GM12878 (cell line): Measurements from ENCODE around the gene DIAPH1.

ENCODE experiments used
- DPF2 ChIP-seq: fragments of 450-650 bp; IDR thresholded peaks from 2 replicates; pipeline ENCODE4 v1.6.1; 2017; ENCODE audit warnings: mild to moderate bottlenecking
- MXI1 ChIP-seq: fragments of 150-350 bp; IDR thresholded peaks from 2 replicates; pipeline ENCODE4 v1.6.1; 2011; ENCODE audit warnings: low read depth, mild to moderate bottlenecking, inconsistent platforms, low read length, improper control_type of control experiment
- POLR2A ChIP-seq: IDR thresholded peaks from 2 replicates; pipeline ENCODE4 v1.6.1; 2011; ENCODE audit warnings: low read depth, mild to moderate bottlenecking, low read length
- POLR2AphosphoS5 ChIP-seq: IDR thresholded peaks from 2 replicates; pipeline ENCODE4 v1.6.1; 2011; ENCODE audit warnings: mild to moderate bottlenecking, low read length, inconsistent platforms
- SMAD5 ChIP-seq: IDR thresholded peaks from 2 replicates; pipeline ENCODE4 v1.6.1; 2016; ENCODE audit warnings: antibody characterized with exemption, low read depth
- TCF12 ChIP-seq: IDR thresholded peaks from 2 replicates; pipeline ENCODE4 v1.6.1; 2011; ENCODE audit warnings: low read depth, mild to moderate bottlenecking, low read length
- TF ChIP-seq, protein P1 (sequence below), 3 experiments: IDR thresholded peaks in 2 of 3; conservative IDR thresholded peaks in 1 of 3; 2 replicates each; pipeline ENCODE4 v1.5.1; 2011; ENCODE audit warnings: low read depth in 3 of 3, low read length in 3 of 3, mild to moderate bottlenecking in 3 of 3, control low read depth in 2 of 3, moderate library complexity in 2 of 3, inconsistent platforms in 1 of 3, mixed read lengths in 1 of 3; ENCODE audit not compliant: control insufficient read depth in 2 of 3, insufficient read depth in 1 of 3; ENCODE audit errors: extremely low read depth in 1 of 3

DNA sequence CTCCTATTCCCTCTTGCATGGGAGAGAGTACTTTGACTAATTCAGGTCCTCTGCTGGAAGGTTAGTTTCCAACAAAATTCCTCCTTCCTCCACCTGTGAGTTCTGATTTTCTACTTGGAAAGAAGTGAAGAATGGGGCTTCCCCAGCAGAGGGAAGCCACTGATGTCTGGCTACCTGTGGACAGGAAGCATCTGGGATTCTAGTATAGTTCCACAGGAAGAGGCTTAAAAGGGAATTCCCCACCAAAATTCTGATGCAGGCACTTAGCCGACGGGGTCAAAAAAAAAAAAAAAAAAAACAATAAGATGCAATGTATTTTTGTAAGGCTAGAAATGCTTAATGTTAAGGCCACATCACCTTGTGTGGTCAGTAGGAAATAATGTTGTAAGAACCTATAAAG is 96.5 kb downstream of the DIAPH1 start:
- TF ChIP-seq, protein P1, sequence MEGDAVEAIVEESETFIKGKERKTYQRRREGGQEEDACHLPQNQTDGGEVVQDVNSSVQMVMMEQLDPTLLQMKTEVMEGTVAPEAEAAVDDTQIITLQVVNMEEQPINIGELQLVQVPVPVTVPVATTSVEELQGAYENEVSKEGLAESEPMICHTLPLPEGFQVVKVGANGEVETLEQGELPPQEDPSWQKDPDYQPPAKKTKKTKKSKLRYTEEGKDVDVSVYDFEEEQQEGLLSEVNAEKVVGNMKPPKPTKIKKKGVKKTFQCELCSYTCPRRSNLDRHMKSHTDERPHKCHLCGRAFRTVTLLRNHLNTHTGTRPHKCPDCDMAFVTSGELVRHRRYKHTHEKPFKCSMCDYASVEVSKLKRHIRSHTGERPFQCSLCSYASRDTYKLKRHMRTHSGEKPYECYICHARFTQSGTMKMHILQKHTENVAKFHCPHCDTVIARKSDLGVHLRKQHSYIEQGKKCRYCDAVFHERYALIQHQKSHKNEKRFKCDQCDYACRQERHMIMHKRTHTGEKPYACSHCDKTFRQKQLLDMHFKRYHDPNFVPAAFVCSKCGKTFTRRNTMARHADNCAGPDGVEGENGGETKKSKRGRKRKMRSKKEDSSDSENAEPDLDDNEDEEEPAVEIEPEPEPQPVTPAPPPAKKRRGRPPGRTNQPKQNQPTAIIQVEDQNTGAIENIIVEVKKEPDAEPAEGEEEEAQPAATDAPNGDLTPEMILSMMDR (IDR thresholded peaks at IDR 0.05 in 2 of 3, conservative IDR thresholded peaks at IDR 0.05 in 1 of 3; ENCODE audit: control insufficient read depth in 2 of 3, extremely low read depth in 1 of 3, insufficient read depth in 1 of 3, low read depth in 3 of 3, low read length in 3 of 3): no peak
- TF ChIP-seq DPF2: no peak
- TF ChIP-seq POLR2A: no peak
- no peak for TF ChIP-seq MXI1
- no peak for TF ChIP-seq POLR2AphosphoS5
- TF ChIP-seq TCF12: no peak
- TF ChIP-seq SMAD5: no peak
